Mucosa of stomach (tissue), 1 donor: Measurements from ENCODE around the gene MYO3B.

Source experiments
- H3K27me3 ChIP-seq: one replicate; pipeline ENCODE4 v1.7.0; 2013; ENCODE audit warnings: mild to moderate bottlenecking, low read length; ENCODE audit not compliant: control insufficient read depth, insufficient read depth
- H3K36me3 ChIP-seq: one replicate; pipeline ENCODE4 v1.7.0; 2013; ENCODE audit warnings: low read length; ENCODE audit not compliant: control insufficient read depth, insufficient read depth
- H3K4me1 ChIP-seq: one replicate; pipeline ENCODE4 v1.7.0; 2013; ENCODE audit warnings: mild to moderate bottlenecking, low read length; ENCODE audit not compliant: control insufficient read depth, insufficient read depth
- H3K4me3 ChIP-seq: one replicate; pipeline ENCODE4 v1.7.0; 2013; ENCODE audit warnings: low read length
- H3K9ac ChIP-seq: one replicate; pipeline ENCODE4 v1.7.0; 2013; ENCODE audit warnings: mild to moderate bottlenecking, low read length, moderate library complexity
- H3K9me3 ChIP-seq: one replicate; pipeline ENCODE4 v1.7.0; 2013; ENCODE audit warnings: mild to moderate bottlenecking, low read length, moderate library complexity; ENCODE audit not compliant: control insufficient read depth
- donor health status: Pancreatic carcinoma.

Gene MYO3B

GRCh38 chr2:170177950-170178781 lies at the start of gene MYO3B:
Gene MYO3B, plus strand, starts transcription at chr2:170178147. Its CDS starts 141 bp downstream, at chr2:170178288.
- Histone ChIP-seq H3K9ac (no peak within 1 kb of the TSS), H3K36me3 (no peaks in the 10 kb centered on the region), H3K9me3 (no peaks in the 10 kb centered on the region), H3K27me3 (no peaks in the 10 kb centered on the region), H3K4me3 (no peak within 1 kb of the TSS), H3K4me1 (no peaks in the 10 kb centered on the region)

- no peaks in the 10 kb centered on the region for H3K9me3 ChIP-seq
- no peaks in the 10 kb centered on the region for H3K36me3 ChIP-seq
- H3K4me1 ChIP-seq, result no peaks in the 10 kb centered on the region
- no peaks in the 10 kb centered on the region for H3K27me3 ChIP-seq
- no peak overlapping the region for H3K9ac ChIP-seq
- H3K4me3 ChIP-seq, result no peak overlapping the region
Measured at GRCh38 chr2:170139276-170139967, 38.5 kb upstream of the MYO3B start.

- Histone ChIP-seq H3K36me3 (no peaks in the 10 kb centered on the region), H3K9ac (no peak overlapping the region), H3K4me3 (no peak overlapping the region), H3K4me1 (no peaks in the 10 kb centered on the region), H3K27me3 (no peaks in the 10 kb centered on the region), H3K9me3 (no peaks in the 10 kb centered on the region)
Measured at GRCh38 chr2:170140561-170140960, 37.4 kb upstream of the MYO3B start.

- no peak overlapping the region for H3K9ac ChIP-seq
- H3K36me3 ChIP-seq, result no peaks in the 10 kb centered on the region
- no peaks in the 10 kb centered on the region for H3K27me3 ChIP-seq
- H3K4me3 ChIP-seq, result no peak overlapping the region
- H3K4me1 ChIP-seq, result no peaks in the 10 kb centered on the region
- no peaks in the 10 kb centered on the region for H3K9me3 ChIP-seq
Measured at GRCh38 chr2:170141865-170142264, 36.1 kb upstream of the MYO3B start.

- Histone ChIP-seq H3K27me3 (no peaks in the 10 kb centered on the region), H3K4me1 (no peaks in the 10 kb centered on the region), H3K4me3 (no peak overlapping the region), H3K9me3 (no peaks in the 10 kb centered on the region), H3K9ac (no peak overlapping the region), H3K36me3 (no peaks in the 10 kb centered on the region)
Measured at GRCh38 chr2:170142502-170142901, 35.4 kb upstream of the MYO3B start.

GRCh38 chr2:170143045-170143717 lies 34.8 kb upstream of the MYO3B start:
- Histone ChIP-seq H3K9me3 (no peaks in the 10 kb centered on the region), H3K9ac (no peak overlapping the region), H3K4me1 (no peaks in the 10 kb centered on the region), H3K4me3 (no peak overlapping the region), H3K36me3 (no peaks in the 10 kb centered on the region), H3K27me3 (no peaks in the 10 kb centered on the region)

GRCh38 chr2:170144761-170145160 lies 33.2 kb upstream of the MYO3B start:
- Histone ChIP-seq H3K9me3 (no peaks in the 10 kb centered on the region), H3K4me3 (no peak overlapping the region), H3K9ac (no peak overlapping the region), H3K36me3 (no peaks in the 10 kb centered on the region), H3K27me3 (no peaks in the 10 kb centered on the region), H3K4me1 (no peaks in the 10 kb centered on the region)

GRCh38 chr2:170145191-170145590 lies 32.8 kb upstream of the MYO3B start:
- H3K9ac ChIP-seq, result no peak overlapping the region
- no peaks in the 10 kb centered on the region for H3K27me3 ChIP-seq
- H3K4me3 ChIP-seq, result no peak overlapping the region
- no peaks in the 10 kb centered on the region for H3K4me1 ChIP-seq
- no peaks in the 10 kb centered on the region for H3K9me3 ChIP-seq
- H3K36me3 ChIP-seq, result no peaks in the 10 kb centered on the region

GRCh38 chr2:170145675-170146432 lies 32.1 kb upstream of the MYO3B start:
- Histone ChIP-seq H3K4me3 (no peak overlapping the region), H3K9me3 (no peaks in the 10 kb centered on the region), H3K4me1 (no peaks in the 10 kb centered on the region), H3K36me3 (no peaks in the 10 kb centered on the region), H3K27me3 (no peaks in the 10 kb centered on the region), H3K9ac (no peak overlapping the region)

- Histone ChIP-seq H3K27me3 (no peaks in the 10 kb centered on the region), H3K4me1 (no peaks in the 10 kb centered on the region), H3K9ac (no peak overlapping the region), H3K4me3 (no peak overlapping the region), H3K36me3 (no peaks in the 10 kb centered on the region), H3K9me3 (no peaks in the 10 kb centered on the region)
Measured at GRCh38 chr2:170146784-170147183, 31.2 kb upstream of the MYO3B start.

GRCh38 chr2:170147576-170147975 lies 30.4 kb upstream of the MYO3B start:
- Histone ChIP-seq H3K4me3 (no peak overlapping the region), H3K36me3 (no peaks in the 10 kb centered on the region), H3K27me3 (no peaks in the 10 kb centered on the region), H3K4me1 (no peaks in the 10 kb centered on the region), H3K9me3 (no peaks in the 10 kb centered on the region), H3K9ac (no peak overlapping the region)
